ENCODE data around the gene TMC8. TPM values are rescaled to one million over a fixed set of nuclear protein-coding genes. Genes with fewer than 3 reads are reported as not detected.

The TMC8 gene
- total and polyA plus RNA-seq, 2 donors (not counting 3 experiments of a cell fraction or from before 2014, with no cell fraction given): 0.07 to 1.3 TPM

DNA sequence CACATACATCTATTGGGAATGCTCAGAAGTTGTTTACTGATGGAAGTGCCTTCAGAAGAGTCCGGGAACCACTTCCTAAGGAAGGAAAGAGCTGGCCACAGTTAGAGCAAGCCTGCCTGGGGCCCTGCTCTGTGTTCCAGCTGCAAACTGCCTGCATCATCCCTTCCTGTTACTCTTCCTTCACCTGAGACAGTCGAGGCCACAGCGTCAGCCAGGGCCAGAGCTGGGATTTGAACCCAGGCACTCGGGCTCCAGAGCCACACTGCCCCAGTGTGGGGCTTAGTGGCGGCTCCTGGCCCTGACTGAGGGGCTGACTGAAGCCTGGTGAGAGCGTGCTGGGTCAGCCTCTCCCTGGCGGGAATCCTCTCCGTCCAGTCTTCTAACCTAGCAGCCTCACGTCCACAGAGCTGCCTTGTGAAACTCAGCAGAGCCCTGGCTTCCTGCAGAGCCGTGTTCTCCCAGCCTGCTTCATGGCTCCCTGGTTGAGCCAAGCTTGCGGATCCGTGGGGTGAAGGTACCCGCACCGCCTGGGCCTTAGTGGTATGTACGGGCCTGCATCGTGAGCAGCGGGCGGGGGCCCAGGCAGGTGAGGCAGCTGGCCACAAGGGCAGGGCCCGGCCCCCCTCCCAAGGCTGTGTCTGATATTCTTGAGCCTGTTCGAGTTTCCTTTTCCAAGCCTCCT, 11.0 kb downstream of the TMC8 start:
- Histone ChIP-seq H3K9me1 (replicated peaks; ENCODE audit: control insufficient read depth, extremely low read depth, insufficient read depth, low read length) (no peaks in the 10 kb centered on the region), H3K27ac (ENCODE audit: insufficient read depth, low read depth, low read length) (no peak overlapping the region), H3K27me3 (ENCODE audit: control insufficient read depth in 2 of 2, insufficient read depth in 2 of 2, low read length in 2 of 2) (no peaks in the 10 kb centered on the region), H3K4me1 (ENCODE audit: control insufficient read depth, extremely low read depth, insufficient read depth, low read length) (peaks cover 22% of the 10 kb centered on the region), H3K4me3 (replicated peaks in 1 of 3; ENCODE audit: insufficient read depth in 1 of 3, low read depth in 1 of 3, low read length in 3 of 3) (no peak overlapping the region), H3K36me3 (ENCODE audit: control insufficient read depth in 2 of 2, extremely low read depth in 1 of 2, insufficient read depth in 2 of 2, low read length in 2 of 2) (no peaks in the 10 kb centered on the region), H3K9ac (replicated peaks; ENCODE audit: extremely low read depth, insufficient read depth, low read length) (no peak overlapping the region), H3K79me2 (ENCODE audit: control insufficient read depth, insufficient read depth, low read length) (no peaks in the 10 kb centered on the region), H2AFZ (ENCODE audit: low read depth, low read length) (no peak overlapping the region), H3K4me2 (ENCODE audit: insufficient read depth, low read length) (no peak overlapping the region), H3K9me3 (replicated peaks; ENCODE audit: control insufficient read depth, insufficient read depth, low read length) (no peaks in the 10 kb centered on the region), H4K20me1 (replicated peaks; ENCODE audit: control insufficient read depth, extremely low read depth, insufficient read depth, low read length) (no peaks in the 10 kb centered on the region)
- ChIA-PET POLR2A (interaction anchor here (0.6 kb wide), 3 partner anchors 36 to 1489 kb away, joined by 3 to 4 read pairs (median 4); no protein-coding TSS in a partner anchor), CTCF (interaction anchor here (0.8 to 1.7 kb wide), 7 partner anchors 10 to 57 kb away, joined by 3 to 7 read pairs (median 3); no protein-coding TSS in a partner anchor)
- FAIRE-seq (peak; percentile 73), DNase-seq (ENCODE audit: low read depth, low spot score) (no peak)
- dilution Hi-C loops (cut with MboI; ENCODE audit: extremely low pct_ligation_motif_present, low sequenced_read_pairs) (no loop called here), intact Hi-C loops (cut with micrococcal nuclease) (loop anchor here (2.0 kb wide), 1 partner anchor 27 kb away; the partner anchor contains the start of gene SYNGR2)
- BruUV-seq (replicated peaks): no TSS peak
- TF ChIP-seq GATA2 (IDR thresholded peaks at IDR 0.05; ENCODE audit: insufficient read depth, insufficient read length, low read depth, low read length) (no peak), POLR2AphosphoS5 (IDR thresholded peaks at IDR 0.05; ENCODE audit: insufficient read depth, low read depth, low read length) (no peak), FOS (IDR thresholded peaks at IDR 0.05; ENCODE audit: borderline replicate concordance, insufficient read depth, low read length) (no peak), MAX (IDR thresholded peaks at IDR 0.05; ENCODE audit: insufficient read depth, insufficient read length) (no peak), MYC (IDR thresholded peaks at IDR 0.05; ENCODE audit: low read depth, low read length) (no peak), EZH2 (IDR thresholded peaks at IDR 0.05; ENCODE audit: borderline replicate concordance, low read depth, low read length, severe bottlenecking) (no peak), JUN (IDR thresholded peaks at IDR 0.05; ENCODE audit: borderline replicate concordance, insufficient read depth, insufficient read length, low read depth) (no peak), POLR2A (IDR thresholded peaks at IDR 0.05; ENCODE audit: low read depth, low read length) (no peak)
- TF ChIP-seq, protein P1, sequence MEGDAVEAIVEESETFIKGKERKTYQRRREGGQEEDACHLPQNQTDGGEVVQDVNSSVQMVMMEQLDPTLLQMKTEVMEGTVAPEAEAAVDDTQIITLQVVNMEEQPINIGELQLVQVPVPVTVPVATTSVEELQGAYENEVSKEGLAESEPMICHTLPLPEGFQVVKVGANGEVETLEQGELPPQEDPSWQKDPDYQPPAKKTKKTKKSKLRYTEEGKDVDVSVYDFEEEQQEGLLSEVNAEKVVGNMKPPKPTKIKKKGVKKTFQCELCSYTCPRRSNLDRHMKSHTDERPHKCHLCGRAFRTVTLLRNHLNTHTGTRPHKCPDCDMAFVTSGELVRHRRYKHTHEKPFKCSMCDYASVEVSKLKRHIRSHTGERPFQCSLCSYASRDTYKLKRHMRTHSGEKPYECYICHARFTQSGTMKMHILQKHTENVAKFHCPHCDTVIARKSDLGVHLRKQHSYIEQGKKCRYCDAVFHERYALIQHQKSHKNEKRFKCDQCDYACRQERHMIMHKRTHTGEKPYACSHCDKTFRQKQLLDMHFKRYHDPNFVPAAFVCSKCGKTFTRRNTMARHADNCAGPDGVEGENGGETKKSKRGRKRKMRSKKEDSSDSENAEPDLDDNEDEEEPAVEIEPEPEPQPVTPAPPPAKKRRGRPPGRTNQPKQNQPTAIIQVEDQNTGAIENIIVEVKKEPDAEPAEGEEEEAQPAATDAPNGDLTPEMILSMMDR (IDR thresholded peaks at IDR 0.05; ENCODE audit: extremely low read depth in 1 of 2, insufficient read depth in 1 of 2, low read depth in 1 of 2, low read length in 2 of 2): no peak
